ENCODE results near the gene DYRK3. TPM values are rescaled to one million over a fixed set of nuclear protein-coding genes. Genes with fewer than 3 reads are reported as not detected.

Gene DYRK3
- total RNA-seq, 1 donor from 2014 or later: 12.1 TPM

- no peak overlapping the region for H3K27ac Mint-ChIP-seq
- intact Hi-C loops (cut with micrococcal nuclease): no loop called here
- H3K27me3 Mint-ChIP-seq (ENCODE audit: low read depth): peaks cover 11% of the 10 kb centered on the region
- no peak overlapping the region for H3K4me3 Mint-ChIP-seq (ENCODE audit: low read depth)
- H3K4me1 Mint-ChIP-seq (ENCODE audit: low read depth): peaks cover 10% of the 10 kb centered on the region
- H3K9me3 Mint-ChIP-seq: no peaks in the 10 kb centered on the region
- peaks cover 14% of the 10 kb centered on the region for H3K36me3 Mint-ChIP-seq (ENCODE audit: low read depth)
- DNase-seq (ENCODE audit: low spot score): no peak
These were observed 21.6 kb downstream of the DYRK3 start for GRCh38 chr1:206656936-206657335.

GRCh38 chr1:206657751-206658150, 22.4 kb downstream of the DYRK3 start:
- Mint-ChIP-seq H3K27ac (no peak overlapping the region), H3K4me3 (ENCODE audit: low read depth) (no peak overlapping the region), H3K27me3 (ENCODE audit: low read depth) (peaks cover 12% of the 10 kb centered on the region), H3K4me1 (ENCODE audit: low read depth) (peaks cover 16% of the 10 kb centered on the region), H3K9me3 (no peaks in the 10 kb centered on the region), H3K36me3 (ENCODE audit: low read depth) (peaks cover 10% of the 10 kb centered on the region)
- DNase-seq (ENCODE audit: low spot score): no peak
- intact Hi-C loops (cut with micrococcal nuclease): no loop called here

GRCh38 chr1:206658264-206658980, 23.1 kb downstream of the DYRK3 start:
- intact Hi-C loops (cut with micrococcal nuclease): no loop called here
- Mint-ChIP-seq H3K4me3 (ENCODE audit: low read depth) (no peak overlapping the region), H3K27ac (no peak overlapping the region), H3K36me3 (ENCODE audit: low read depth) (peaks cover 3% of the 10 kb centered on the region), H3K9me3 (no peaks in the 10 kb centered on the region), H3K4me1 (ENCODE audit: low read depth) (peaks cover 22% of the 10 kb centered on the region), H3K27me3 (ENCODE audit: low read depth) (peaks cover 18% of the 10 kb centered on the region)
- peak; percentile 48 for DNase-seq (ENCODE audit: low spot score)

- Mint-ChIP-seq H3K36me3 (ENCODE audit: low read depth) (no peaks in the 10 kb centered on the region), H3K9me3 (no peaks in the 10 kb centered on the region), H3K27ac (no peak overlapping the region), H3K27me3 (ENCODE audit: low read depth) (peaks cover 21% of the 10 kb centered on the region), H3K4me3 (ENCODE audit: low read depth) (no peak overlapping the region), H3K4me1 (ENCODE audit: low read depth) (peaks cover 22% of the 10 kb centered on the region)
- intact Hi-C loops (cut with micrococcal nuclease): no loop called here
- DNase-seq (ENCODE audit: low spot score): no peak
These were observed 23.6 kb downstream of the DYRK3 start for GRCh38 chr1:206658981-206659273.

GRCh38 chr1:206660136-206660535, 24.8 kb downstream of the DYRK3 start:
- no peaks in the 10 kb centered on the region for H3K9me3 Mint-ChIP-seq
- intact Hi-C loops (cut with micrococcal nuclease): loop anchor here (5.0 to 10.0 kb wide), 4 partner anchors 55 to 252 kb away; partner anchors contain the start of gene RASSF5
- H3K27me3 Mint-ChIP-seq (ENCODE audit: low read depth): peaks cover 23% of the 10 kb centered on the region
- no peak for DNase-seq (ENCODE audit: low spot score)
- H3K4me1 Mint-ChIP-seq (ENCODE audit: low read depth): peaks cover 23% of the 10 kb centered on the region
- H3K36me3 Mint-ChIP-seq (ENCODE audit: low read depth): no peaks in the 10 kb centered on the region
- no peak overlapping the region for H3K4me3 Mint-ChIP-seq (ENCODE audit: low read depth)
- H3K27ac Mint-ChIP-seq: no peak overlapping the region

GRCh38 chr1:206661161-206661820, 26.0 kb downstream of the DYRK3 start:
- no peaks in the 10 kb centered on the region for H3K9me3 Mint-ChIP-seq
- no peak overlapping the region for H3K4me3 Mint-ChIP-seq (ENCODE audit: low read depth)
- intact Hi-C loops (cut with micrococcal nuclease): loop anchor here (5.0 to 10.0 kb wide), 4 partner anchors 54 to 251 kb away; partner anchors contain the start of gene RASSF5
- no peak overlapping the region for H3K27ac Mint-ChIP-seq
- H3K4me1 Mint-ChIP-seq (ENCODE audit: low read depth): peaks cover 25% of the 10 kb centered on the region
- H3K27me3 Mint-ChIP-seq (ENCODE audit: low read depth): peaks cover 24% of the 10 kb centered on the region
- H3K36me3 Mint-ChIP-seq (ENCODE audit: low read depth): no peaks in the 10 kb centered on the region
- no peak for DNase-seq (ENCODE audit: low spot score)

GRCh38 chr1:206662396-206663092, 27.2 kb downstream of the DYRK3 start:
- H3K4me1 Mint-ChIP-seq (ENCODE audit: low read depth): peaks cover 27% of the 10 kb centered on the region
- DNase-seq (ENCODE audit: low spot score): no peak
- H3K4me3 Mint-ChIP-seq (ENCODE audit: low read depth): no peak overlapping the region
- no peak overlapping the region for H3K27ac Mint-ChIP-seq
- peaks cover 24% of the 10 kb centered on the region for H3K27me3 Mint-ChIP-seq (ENCODE audit: low read depth)
- intact Hi-C loops (cut with micrococcal nuclease): loop anchor here (5.0 to 10.0 kb wide), 4 partner anchors 52 to 250 kb away; partner anchors contain the start of gene RASSF5
- H3K36me3 Mint-ChIP-seq (ENCODE audit: low read depth): no peaks in the 10 kb centered on the region
- H3K9me3 Mint-ChIP-seq: no peaks in the 10 kb centered on the region

- no peaks in the 10 kb centered on the region for H3K36me3 Mint-ChIP-seq (ENCODE audit: low read depth)
- intact Hi-C loops (cut with micrococcal nuclease): loop anchor here (5.0 to 10.0 kb wide), 4 partner anchors 51 to 249 kb away; partner anchors contain the start of gene RASSF5
- no peak overlapping the region for H3K4me3 Mint-ChIP-seq (ENCODE audit: low read depth)
These were observed 28.0 kb downstream of the DYRK3 start for GRCh38 chr1:206663362-206663761.

GRCh38 chr1:206663832-206664652, 28.7 kb downstream of the DYRK3 start:
- H3K4me1 Mint-ChIP-seq (ENCODE audit: low read depth): peaks cover 28% of the 10 kb centered on the region
- no peaks in the 10 kb centered on the region for H3K9me3 Mint-ChIP-seq
- DNase-seq (ENCODE audit: low spot score): peak; percentile 54
- intact Hi-C loops (cut with micrococcal nuclease): loop anchor here (1.0 to 10.0 kb wide), 6 partner anchors 30 to 248 kb away; partner anchors contain the start of gene RASSF5
- H3K4me3 Mint-ChIP-seq (ENCODE audit: low read depth): no peak overlapping the region
- H3K27me3 Mint-ChIP-seq (ENCODE audit: low read depth): peaks cover 16% of the 10 kb centered on the region
- no peak overlapping the region for H3K27ac Mint-ChIP-seq
- H3K36me3 Mint-ChIP-seq (ENCODE audit: low read depth): no peaks in the 10 kb centered on the region

More at GRCh38 chr1:206663362-206663761, 28.0 kb downstream of the DYRK3 start:
- peaks cover 29% of the 10 kb centered on the region for H3K4me1 Mint-ChIP-seq (ENCODE audit: low read depth)
- no peak overlapping the region for H3K27ac Mint-ChIP-seq
- H3K9me3 Mint-ChIP-seq: no peaks in the 10 kb centered on the region
- peaks cover 19% of the 10 kb centered on the region for H3K27me3 Mint-ChIP-seq (ENCODE audit: low read depth)
- no peak for DNase-seq (ENCODE audit: low spot score)

- peaks cover 16% of the 10 kb centered on the region for H3K27me3 Mint-ChIP-seq (ENCODE audit: low read depth)
- H3K9me3 Mint-ChIP-seq: no peaks in the 10 kb centered on the region
- H3K4me1 Mint-ChIP-seq (ENCODE audit: low read depth): peaks cover 28% of the 10 kb centered on the region
- no peak overlapping the region for H3K4me3 Mint-ChIP-seq (ENCODE audit: low read depth)
- DNase-seq (ENCODE audit: low spot score): no peak
- intact Hi-C loops (cut with micrococcal nuclease): loop anchor here (1.0 to 10.0 kb wide), 6 partner anchors 30 to 248 kb away; partner anchors contain the start of gene RASSF5
- no peaks in the 10 kb centered on the region for H3K36me3 Mint-ChIP-seq (ENCODE audit: low read depth)
- H3K27ac Mint-ChIP-seq: no peak overlapping the region
These were observed 29.4 kb downstream of the DYRK3 start for GRCh38 chr1:206664740-206665139.

- DNase-seq (ENCODE audit: low spot score): no peak
- peaks cover 28% of the 10 kb centered on the region for H3K4me1 Mint-ChIP-seq (ENCODE audit: low read depth)
- no peak overlapping the region for H3K4me3 Mint-ChIP-seq (ENCODE audit: low read depth)
- no peaks in the 10 kb centered on the region for H3K36me3 Mint-ChIP-seq (ENCODE audit: low read depth)
- H3K27me3 Mint-ChIP-seq (ENCODE audit: low read depth): peaks cover 20% of the 10 kb centered on the region
- intact Hi-C loops (cut with micrococcal nuclease): loop anchor here (10.0 kb wide), 1 partner anchor 49 kb away; no protein-coding TSS in a partner anchor
- no peak overlapping the region for H3K27ac Mint-ChIP-seq
- no peaks in the 10 kb centered on the region for H3K9me3 Mint-ChIP-seq
These were observed 30.8 kb downstream of the DYRK3 start for GRCh38 chr1:206666031-206666561.
